HG03521 (cell line): ENCODE results near the gene KRTAP13-3.

Experiments used
- ATAC-seq: cut with Tn5 transposase; IDR thresholded peaks from one replicate; pipeline ENCODE4 v1.9.1; 2021; ENCODE audit warnings: mild to moderate bottlenecking, moderate library complexity; ENCODE audit not compliant: unreplicated experiment

Gene KRTAP13-3, protein sequence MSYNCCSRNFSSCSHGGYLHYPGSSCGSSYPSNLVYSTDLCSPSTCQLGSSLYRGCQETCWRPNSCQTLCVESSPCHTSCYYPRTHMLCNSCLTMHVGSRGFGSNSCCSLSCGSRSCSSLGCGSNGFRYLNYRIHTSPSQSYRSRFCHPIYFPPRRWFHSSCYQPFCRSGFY

DNA sequence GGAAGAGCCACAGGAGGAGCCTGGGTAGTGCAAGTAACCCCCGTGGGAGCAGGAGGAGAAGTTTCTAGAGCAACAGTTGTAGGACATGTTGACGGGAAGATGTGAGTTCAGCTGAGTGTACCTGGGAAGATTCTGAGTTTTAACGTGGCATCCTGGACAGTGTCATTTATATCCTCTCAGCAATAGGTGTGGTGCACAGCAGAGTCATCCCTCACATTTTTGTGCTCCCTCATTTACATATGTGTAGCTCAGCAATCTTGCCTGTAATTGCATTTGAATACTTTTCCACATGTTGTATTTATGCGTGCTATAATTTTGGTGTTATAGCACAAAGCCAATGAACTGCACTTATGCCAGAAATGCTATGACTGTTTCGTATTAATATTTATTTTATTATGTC, at the start of gene KRTAP13-3:
KRTAP13-3 (minus strand) TSS at position 101 of the 400 bp plus-strand sequence; CDS start at position 87, 14 bp downstream.
- no peak for ATAC-seq

DNA sequence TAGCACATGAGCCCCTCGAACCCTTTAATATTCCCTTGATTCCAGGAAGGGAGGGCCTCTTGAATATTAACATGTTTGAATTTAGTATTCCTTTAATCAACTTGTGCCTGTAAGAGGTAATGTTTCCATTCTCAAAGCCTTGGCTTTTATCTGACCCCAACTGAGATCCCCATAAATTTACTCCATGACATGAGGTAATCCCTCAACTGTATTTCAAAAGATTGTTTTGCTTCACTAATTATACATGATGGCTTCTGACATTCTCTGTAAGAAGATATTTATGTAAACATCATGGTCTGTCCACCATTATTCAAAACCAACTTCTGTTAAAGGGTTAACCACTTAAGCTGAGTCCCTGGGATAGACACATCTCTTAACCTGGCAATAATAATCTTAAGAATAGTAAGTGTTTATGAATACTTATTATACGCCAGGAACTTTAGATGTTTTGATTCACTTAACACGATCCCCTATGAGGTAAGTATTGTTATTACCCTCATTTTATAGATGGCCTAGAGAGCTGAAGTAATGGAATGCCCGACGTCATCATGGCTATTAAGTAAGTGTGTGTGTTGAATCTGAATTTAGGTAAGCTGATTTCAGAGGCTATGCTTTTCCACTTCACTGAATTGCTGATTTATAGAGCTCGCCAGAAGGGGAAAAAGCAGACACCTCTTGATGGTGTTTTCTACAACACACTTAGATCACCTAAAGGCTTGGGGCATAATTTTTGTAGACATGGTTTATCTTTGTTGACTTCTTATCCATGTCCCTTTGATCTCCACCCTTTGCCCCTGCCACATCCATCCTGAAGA, 43.4 kb upstream of the KRTAP13-3 start:
- ATAC-seq: no peak

DNA sequence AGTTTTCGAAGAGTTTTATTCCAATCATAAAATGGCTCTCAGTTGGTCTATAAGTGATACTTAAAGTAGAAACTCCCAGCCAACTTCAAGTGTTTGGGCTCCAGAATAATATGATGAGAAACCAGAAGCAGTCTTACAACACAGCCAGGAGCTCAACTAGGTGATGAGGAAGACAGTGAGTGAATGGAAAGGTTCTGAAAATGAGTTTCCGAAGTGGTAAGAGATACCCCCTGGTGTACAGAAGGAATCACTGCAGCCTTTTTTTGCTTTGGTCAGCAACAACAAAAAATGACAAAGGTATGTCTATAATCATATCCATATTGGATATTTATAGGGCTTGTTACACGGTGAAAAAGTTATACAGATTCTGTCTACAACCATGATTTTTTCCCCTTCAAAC, 38.0 kb upstream of the KRTAP13-3 start:
- ATAC-seq: no peak

DNA sequence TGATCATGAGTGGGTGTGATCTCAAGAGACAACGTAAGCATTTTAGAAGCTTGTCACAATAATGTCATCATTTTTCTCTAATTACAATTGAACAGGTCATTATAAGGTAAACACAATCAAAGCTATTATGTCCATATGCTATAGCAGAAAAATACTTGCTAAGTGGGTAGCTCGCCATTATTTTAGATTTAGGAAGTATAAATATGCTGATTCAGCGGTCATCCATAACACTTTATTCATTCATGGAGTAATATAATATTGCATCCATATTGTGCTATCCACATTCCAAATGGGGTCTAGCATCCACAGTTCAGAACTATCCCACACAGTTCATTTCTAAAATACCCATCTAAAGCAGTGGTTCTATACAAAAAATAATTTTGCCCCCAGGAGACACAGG, 22.8 kb upstream of the KRTAP13-3 start:
- no peak for ATAC-seq

DNA sequence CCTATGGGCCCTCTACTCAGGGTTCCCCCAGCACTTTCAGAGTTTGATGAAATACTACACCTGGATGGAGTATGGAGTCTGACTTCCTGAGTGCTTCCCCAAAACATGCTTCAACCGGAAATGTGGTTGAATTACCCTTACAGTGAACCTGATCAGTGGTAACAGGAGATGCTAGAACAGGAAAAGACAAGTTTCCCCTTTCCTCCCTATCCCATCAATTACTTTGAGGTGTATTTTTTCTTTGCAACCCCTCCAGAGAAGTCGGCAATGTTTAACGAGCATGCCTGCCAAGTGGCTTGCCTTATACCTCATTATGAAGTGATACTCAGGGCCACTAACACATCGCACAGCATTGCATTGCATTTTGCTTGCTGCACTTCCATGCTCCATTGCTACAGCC, 21.3 kb upstream of the KRTAP13-3 start:
- ATAC-seq: no peak

DNA sequence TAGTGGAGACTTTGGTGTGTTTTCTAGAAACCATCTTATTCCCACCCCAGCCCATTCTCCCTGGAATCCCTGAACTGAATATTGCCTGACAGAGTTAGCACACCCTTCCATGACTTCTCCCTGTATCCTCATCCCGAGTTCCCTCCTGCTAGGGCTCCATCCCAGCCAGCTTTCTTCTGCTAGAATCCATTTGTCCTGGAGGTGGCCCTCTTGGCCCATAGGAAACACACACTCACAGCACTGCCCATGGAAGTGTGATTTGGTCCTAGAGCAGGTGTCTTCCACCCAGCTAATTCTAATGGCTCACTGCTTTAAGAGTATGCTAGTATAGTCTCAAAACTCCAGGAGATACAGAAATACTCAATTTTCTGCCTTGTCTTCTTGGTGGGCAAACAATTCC, 18.5 kb upstream of the KRTAP13-3 start:
- ATAC-seq: no peak

DNA sequence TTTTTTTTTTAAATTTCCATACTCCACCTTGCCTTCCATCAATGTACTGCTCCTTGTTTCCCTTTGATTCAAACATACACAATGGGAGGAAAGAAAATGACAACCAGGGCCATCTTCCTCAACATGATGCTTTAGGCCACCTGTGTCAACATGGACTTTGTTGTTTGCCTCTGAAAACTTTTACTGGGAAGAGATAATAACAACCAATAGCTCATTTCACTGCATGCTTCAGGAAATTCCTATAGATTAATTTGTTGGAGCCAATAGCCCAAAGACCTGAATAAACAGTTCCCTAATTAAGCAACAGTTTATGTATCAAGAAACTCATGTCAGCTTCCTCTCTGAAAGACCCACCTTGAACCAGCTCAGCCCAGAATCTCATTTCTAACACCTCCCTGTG, 17.5 kb upstream of the KRTAP13-3 start:
- ATAC-seq: no peak

DNA sequence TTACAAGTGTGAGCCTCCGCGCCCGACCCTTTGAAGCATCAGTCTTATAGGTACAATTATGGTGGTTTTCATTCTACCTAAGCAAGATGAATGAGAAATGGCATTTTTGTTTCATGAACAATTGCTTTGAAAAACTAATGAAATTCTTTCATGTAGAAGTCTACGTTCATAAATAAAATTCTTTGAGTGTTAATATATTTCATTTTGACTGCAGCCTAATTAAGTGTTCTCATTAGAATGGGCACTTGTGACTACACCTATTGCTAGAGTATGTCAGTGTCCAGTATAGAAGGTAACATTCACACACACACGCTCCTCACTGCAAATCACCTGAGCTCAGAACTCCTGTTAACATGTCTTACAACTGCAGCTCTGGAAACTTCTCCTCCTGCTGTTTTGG, 14.2 kb upstream of the KRTAP13-3 start, which contains the start of gene KRTAP15-1:
KRTAP15-1 (plus strand) TSS at position 301 of the 400 bp plus-strand sequence; CDS start at position 354, 53 bp downstream.
- ATAC-seq: no peak

DNA sequence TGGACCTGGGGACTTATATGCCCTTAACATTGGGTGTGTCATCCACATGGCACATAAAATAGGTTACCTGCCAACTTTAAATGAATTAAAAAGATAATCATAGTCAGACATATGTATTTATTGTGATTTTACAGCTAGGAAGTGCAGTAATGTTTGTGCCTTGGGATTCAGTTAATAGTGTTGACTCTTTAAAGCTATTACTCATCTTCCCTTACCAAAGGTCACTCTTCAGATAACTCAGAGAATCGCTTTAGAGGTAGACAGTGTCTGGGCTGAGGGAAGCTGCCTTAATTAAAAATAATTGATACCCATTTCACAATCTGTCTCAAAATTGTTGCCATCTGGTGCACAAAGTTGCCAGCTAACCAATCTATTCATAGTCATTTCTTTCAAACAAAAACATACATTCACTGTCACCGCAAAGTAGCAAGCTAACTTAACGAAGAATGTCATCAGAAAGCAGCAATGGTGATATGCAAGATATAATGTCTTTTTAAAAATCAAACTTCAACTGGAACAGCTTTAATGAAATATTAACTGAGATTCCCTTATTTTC, 11.4 kb upstream of the KRTAP13-3 start:
- ATAC-seq: no peak

DNA sequence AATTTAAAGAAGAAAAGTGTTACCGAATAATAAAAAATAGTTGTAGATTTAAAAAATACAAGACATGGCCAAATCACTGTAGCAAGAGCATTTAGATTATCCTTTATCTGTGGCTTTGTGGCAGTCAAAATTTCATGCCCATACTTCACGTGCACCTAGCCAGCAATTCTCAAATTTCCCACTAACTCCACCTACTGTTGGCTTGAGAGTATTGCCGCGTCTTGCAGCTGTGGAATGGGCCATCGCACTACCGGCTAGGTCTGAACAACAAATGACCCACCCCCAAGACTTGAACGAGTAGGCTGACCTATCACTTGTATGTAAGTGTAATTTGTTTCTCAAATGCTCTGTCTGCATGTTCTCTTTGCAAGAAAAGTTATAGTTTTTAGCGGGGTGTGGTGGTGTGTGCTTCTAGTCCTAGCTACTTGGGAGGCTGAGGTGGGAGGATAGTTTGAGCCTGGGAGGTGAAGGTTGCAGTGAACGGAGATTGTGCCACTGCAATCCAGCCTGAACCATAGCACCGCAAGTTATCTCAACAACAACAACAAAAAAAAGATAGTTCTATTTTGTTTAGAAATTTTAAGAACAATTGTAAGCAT, 8.4 kb upstream of the KRTAP13-3 start:
- no peak for ATAC-seq

DNA sequence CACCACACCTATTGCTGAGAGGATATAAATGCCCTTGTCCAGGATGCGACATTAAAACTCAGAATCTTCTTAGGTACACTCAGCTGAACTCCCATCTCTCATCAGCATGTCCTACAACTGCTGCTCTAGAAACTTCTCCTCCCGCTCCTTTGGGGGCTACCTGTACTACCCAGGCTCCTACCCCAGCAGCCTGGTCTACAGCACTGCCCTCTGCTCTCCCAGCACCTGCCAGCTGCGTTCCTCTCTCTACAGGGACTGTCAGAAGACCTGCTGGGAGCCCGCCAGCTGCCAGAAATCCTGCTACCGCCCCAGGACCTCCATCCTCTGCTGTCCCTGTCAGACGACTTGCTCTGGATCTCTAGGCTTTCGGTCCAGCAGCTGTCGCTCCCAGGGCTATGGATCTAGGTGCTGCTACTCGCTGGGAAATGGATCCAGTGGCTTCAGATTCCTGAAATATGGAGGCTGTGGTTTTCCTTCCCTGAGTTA, 4.5 kb upstream of the KRTAP13-3 start, which contains the start of gene KRTAP13-4:
KRTAP13-4 (plus strand) TSS at position 51 of the 486 bp plus-strand sequence; CDS start at position 107, 56 bp downstream.
- ATAC-seq: no peak

DNA sequence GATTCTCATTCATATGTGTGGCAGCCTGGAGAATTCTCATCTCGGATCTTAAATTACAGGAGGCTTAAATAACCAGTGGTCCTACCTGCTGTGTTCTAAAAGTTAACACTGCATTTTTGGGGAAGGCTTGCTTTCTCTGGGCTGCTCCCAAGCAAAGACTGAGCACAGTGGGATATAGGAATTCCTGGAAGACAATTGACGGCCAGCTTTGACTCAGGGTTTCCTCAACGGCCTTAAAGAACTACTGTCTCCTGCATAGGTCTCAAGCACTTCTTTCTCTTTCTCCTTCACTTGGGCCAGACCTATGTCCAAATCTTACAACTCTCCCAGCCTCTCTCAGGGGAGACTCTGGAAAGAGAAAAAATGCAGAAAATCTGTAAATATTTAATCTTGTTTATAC, 1.0 kb upstream of the KRTAP13-3 start:
- no peak for ATAC-seq

DNA sequence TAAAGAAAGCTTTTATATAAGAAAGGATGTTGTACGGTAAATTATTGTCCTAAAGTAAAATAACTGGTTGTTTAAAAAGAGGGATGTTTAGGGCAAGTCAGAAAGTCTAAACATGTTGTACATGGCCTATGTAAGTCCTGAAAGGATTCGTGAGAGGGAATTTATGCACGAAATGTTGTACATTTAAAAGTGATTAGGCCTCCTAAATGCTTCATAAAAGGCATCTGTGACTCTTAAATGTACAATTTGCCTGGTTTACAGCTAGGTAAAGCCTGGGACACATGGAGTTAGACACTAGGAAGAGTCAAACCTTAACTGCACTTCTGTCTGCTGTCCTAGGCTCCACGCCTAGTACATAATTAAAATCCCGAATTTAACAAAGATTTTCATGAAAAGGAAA, 9.7 kb downstream of the KRTAP13-3 start:
- ATAC-seq: no peak

DNA sequence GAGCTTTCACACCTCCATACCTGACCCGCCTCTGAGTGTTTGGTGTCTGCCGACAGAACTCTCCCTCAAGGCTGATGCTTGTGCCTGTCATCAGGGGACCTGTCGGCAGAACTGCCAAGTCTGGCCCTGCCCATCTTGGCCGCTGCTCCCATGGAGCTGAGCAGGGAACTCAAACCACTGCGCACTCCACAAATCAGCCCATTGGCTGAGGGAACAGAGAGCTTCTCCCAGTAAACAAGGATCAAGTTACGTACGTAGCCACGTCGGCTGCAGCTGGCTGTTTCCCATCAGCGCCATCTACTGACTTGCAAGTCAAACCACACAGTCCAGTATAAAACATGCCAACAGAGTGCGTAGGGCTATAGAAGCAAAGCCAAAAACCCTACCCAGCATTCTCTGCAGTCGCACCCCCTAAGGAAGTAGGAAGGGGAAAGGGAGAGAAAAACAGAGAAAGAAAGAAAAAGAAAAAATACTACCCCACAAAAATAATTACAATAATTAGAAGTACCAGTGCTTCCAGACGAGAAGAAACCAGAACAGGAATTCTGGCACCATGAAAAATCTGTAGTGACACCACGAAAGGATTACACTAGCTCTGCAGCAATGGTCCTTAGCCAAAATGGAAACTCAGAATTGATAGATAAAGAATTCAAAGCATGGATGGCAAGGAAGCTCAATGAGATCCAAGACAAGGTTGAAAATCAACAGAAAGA, 16.8 kb downstream of the KRTAP13-3 start:
- ATAC-seq: no peak

DNA sequence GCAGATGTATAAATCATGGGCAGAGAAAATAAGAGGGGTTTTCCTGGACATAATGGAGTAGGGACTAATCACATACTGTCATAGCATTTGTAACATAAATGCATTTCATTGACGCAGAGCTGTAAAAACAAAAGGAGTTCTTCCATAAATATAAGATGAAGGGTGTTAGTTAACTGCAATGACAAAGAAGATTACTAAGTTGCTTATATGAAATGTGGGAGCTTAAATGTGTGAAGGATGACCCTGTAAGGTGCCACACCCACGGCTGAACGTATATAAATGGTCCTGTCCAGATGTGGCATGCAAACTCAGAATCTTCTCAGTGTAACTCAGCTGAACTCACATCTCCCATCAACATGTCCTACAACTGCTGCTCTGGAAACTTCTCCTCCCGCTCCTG, 30.0 kb downstream of the KRTAP13-3 start, which contains the start of gene KRTAP13-1:
KRTAP13-1 (plus strand) TSS at position 301 of the 400 bp plus-strand sequence; CDS start at position 357, 56 bp downstream.
- no peak for ATAC-seq

DNA sequence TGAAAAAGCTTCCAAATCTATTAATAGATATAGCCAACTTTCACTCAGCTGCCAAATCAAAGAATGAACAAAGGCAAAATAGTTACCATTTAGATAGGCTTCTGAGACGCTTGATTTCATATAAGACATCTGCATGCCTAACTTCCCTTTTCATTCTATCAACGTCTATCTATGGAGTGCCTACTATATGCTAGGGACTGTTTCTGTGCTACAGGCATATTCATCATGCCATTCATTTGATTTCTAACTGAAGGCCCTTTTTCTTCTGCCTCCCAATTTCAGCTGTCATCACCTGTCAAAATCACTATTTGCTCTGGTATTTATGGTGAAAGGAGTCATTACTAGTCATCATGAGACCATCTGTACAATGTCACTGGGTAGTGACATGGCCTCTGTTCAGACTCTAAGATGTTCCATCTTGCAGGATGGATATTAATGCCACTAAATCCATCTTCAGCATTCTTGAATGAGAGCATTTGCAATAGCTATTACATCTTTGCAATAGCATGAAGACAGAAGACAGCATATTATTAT, 34.2 kb downstream of the KRTAP13-3 start:
- ATAC-seq: no peak

DNA sequence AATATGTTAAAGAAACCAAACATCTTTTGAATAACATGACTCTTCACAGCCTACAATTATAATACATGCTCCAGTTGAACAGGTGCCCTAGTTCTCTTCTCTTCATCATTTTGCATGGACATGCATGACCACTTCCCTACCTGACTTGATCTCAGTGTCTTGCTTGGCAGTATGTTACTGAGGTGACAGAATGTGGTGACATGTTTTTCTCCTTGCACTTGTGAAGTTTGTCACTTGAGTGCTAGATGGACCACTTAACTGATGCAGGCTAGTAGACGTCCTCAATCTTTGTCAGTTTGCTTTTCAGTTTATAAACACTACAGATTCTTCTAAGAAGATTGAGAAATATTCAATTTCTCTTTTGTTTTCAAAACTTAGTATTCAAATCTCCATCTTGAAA, 43.5 kb downstream of the KRTAP13-3 start:
- no peak for ATAC-seq
